Measurements from ENCODE around the gene CCDC85C. TPM values are rescaled to one million over a fixed set of nuclear protein-coding genes. Genes with fewer than 3 reads are reported as not detected.

The CCDC85C gene
- polyA plus RNA-seq, 1 experiment: 11.8 TPM

DNA sequence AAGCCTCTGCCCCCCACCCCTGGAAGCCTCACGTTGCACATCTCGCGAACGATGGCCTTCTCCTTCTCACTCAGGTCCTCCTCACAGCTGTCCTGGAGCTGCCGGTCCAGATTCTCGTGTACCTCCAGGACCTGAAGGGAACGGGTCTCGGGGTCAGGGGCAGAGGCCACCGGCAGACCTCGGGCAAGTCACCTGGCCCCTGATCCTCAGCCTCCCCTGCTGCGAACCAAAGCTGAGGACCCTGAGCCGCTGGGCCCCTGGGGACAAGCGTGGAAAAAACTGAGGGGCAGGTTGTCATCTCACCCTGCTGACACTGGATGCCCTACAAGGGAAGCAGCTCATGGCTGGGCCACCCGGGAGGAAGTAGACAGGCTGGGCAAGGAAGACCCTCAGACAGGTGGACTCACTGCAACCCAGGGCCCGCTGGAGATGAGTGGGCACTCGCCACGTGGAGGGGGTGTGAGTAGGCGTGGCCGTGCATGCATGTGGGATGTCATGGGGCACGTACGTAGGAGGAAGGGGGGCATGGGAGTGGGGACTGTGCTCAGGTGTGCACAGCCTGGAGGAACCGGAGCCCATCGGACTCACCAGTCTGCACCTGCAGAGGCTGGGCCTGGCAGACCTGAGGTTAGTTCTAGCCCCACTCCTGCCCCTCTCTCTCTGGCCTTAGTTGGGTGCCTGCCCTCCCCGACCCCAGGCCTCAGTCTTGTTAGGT is 87.7 kb downstream of the CCDC85C start:
- Histone ChIP-seq H3K4me3 (ENCODE audit: low read depth, low read length) (no peak overlapping the region), H3K36me3 (ENCODE audit: control insufficient read depth, insufficient read depth, low read length) (peaks cover 21% of the 10 kb centered on the region), H3K27me3 (ENCODE audit: control insufficient read depth, insufficient read depth, low read length) (no peaks in the 10 kb centered on the region)
- TF ChIP-seq, protein P1, sequence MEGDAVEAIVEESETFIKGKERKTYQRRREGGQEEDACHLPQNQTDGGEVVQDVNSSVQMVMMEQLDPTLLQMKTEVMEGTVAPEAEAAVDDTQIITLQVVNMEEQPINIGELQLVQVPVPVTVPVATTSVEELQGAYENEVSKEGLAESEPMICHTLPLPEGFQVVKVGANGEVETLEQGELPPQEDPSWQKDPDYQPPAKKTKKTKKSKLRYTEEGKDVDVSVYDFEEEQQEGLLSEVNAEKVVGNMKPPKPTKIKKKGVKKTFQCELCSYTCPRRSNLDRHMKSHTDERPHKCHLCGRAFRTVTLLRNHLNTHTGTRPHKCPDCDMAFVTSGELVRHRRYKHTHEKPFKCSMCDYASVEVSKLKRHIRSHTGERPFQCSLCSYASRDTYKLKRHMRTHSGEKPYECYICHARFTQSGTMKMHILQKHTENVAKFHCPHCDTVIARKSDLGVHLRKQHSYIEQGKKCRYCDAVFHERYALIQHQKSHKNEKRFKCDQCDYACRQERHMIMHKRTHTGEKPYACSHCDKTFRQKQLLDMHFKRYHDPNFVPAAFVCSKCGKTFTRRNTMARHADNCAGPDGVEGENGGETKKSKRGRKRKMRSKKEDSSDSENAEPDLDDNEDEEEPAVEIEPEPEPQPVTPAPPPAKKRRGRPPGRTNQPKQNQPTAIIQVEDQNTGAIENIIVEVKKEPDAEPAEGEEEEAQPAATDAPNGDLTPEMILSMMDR (IDR thresholded peaks at IDR 0.05; ENCODE audit: insufficient read depth, low read depth, low read length): no peak
- ChIA-PET CTCF (interaction anchor here (1.2 to 2.3 kb wide), 5 partner anchors 13 to 114 kb away, joined by 3 to 10 read pairs (median 9); no protein-coding TSS in a partner anchor), POLR2A (no interaction called here)
- DNase-seq (ENCODE audit: low read depth): no peak

DNA sequence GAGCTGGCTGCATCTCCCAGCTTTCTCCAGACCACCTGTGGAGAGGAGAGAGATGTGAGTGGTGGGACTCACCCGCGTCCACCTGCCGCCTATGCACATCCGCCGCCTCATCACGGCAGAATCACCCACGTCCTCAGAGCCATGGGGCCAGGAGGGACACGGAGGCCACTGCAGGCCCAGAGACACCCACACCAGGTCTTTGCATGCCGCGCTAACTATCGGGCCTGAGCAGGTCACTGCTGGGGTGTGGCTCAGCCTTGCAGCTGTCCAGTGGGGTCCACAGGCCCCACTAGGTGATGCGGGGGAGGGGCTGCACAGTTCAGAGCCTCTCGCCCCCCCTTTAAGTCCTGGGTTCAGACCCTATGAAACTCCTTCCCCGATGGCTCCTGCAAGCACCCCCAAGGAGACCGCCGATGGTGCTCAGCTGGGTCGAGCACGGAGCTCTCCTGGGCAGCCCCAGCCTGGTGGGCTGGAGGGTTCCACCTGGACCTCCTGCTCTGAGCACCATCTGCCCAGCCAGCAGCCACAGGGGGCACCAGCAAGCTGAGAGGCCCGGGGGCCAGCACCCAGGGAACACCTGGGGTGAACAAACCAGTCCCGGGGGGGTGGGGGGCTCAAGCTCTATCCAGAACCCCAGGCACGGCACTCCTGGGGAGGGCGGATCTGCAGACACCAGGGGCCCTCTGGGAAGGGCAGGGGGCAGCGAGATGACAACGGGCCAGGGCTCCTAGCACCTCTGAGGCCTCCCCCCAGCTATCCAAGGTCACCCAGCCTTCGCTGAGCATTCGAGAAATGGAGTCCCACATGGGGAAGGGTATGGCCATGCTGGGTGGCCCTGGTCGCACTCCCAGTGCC is 88.5 kb downstream of the CCDC85C start:
- Histone ChIP-seq H3K4me3 (ENCODE audit: low read depth, low read length) (no peak overlapping the region), H3K27me3 (ENCODE audit: control insufficient read depth, insufficient read depth, low read length) (no peaks in the 10 kb centered on the region), H3K36me3 (ENCODE audit: control insufficient read depth, insufficient read depth, low read length) (peaks cover 21% of the 10 kb centered on the region)
- TF ChIP-seq, protein P1 (IDR thresholded peaks at IDR 0.05; ENCODE audit: insufficient read depth, low read depth, low read length): no peak
- ChIA-PET CTCF (interaction anchor here (0.6 to 2.3 kb wide), 4 partner anchors 13 to 144 kb away, joined by 3 to 10 read pairs (median 4); no protein-coding TSS in a partner anchor), POLR2A (no interaction called here)
- DNase-seq (ENCODE audit: low read depth): no peak

DNA sequence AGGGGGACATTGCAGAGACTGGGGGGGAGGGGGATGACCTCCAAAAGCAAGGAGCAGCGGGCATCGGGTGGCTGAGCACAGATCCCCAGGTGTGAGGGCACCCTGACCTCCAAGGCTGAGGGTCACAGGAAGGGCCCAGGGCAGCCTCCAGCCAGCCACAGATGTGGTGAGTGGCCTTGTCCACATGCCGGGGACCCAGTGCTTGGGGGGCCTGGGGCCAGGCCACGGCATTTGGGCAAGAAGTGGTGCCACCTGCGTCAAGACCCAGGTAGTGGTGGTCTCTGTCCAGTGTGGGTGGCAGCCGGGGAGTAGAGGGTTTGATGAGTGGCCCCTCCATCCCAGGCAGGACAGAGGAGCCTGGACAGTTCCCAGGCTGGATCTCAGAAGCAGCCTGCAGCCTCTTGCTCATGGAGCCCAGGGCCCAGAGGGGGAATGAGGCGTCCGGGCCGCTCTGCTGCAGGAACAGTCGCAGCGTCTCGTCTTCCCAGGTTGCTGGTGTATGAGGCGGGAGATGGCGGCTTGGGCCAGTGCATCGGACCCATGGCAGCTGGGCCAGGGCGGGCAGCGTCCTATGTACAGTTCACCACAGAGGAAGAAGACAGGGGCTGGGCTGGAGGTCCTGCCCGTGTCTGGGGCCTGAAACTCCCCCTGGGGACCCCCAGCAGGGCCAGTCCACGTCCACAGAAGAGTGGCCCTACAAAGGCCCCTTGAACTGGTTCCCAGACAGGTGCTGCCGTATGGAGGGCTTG is 89.3 kb downstream of the CCDC85C start:
- peaks cover 23% of the 10 kb centered on the region for H3K36me3 ChIP-seq (ENCODE audit: control insufficient read depth, insufficient read depth, low read length)
- no peak overlapping the region for H3K4me3 ChIP-seq (ENCODE audit: low read depth, low read length)
- no peaks in the 10 kb centered on the region for H3K27me3 ChIP-seq (ENCODE audit: control insufficient read depth, insufficient read depth, low read length)
- DNase-seq (ENCODE audit: low read depth): no peak
- ChIA-PET CTCF (interaction anchor here (0.6 kb wide), 1 partner anchor 143 kb away, joined by 3 read pairs; no protein-coding TSS in a partner anchor), POLR2A (no interaction called here)
- TF ChIP-seq, protein P1 (IDR thresholded peaks at IDR 0.05; ENCODE audit: insufficient read depth, low read depth, low read length): no peak

DNA sequence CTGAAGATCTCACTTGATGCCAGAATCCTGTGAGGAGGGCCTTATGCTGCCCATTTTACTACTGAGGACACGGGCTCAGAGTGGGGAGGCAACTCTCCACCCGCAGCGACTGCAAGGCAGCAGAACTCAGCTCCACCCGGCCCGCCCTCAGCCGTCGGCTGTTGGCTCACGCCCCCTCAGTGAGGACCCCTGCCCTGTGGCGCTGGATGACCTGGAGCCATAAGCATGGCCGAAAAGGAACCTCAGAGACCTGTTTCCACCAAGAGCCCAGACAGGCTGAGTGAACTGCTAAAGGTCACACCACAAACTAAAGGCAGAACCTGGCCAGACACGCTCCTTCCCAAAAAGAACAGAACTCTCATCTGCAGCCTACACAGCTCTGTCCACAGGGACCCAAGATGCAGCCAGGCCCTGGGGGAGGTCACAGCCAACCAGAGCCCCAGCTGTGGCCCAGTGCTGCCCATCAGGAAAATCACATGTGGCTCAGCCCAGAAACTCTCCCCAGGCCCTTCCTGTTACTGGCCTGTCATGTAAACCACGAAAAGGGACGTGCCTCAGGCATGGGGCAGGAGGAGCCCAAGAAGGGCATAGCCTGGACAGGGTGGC is 90.0 kb downstream of the CCDC85C start:
- peaks cover 27% of the 10 kb centered on the region for H3K36me3 ChIP-seq (ENCODE audit: control insufficient read depth, insufficient read depth, low read length)
- TF ChIP-seq, protein P1 (IDR thresholded peaks at IDR 0.05; ENCODE audit: insufficient read depth, low read depth, low read length): no peak
- no peak for DNase-seq (ENCODE audit: low read depth)
- ChIA-PET POLR2A (no interaction called here), CTCF (no interaction called here)
- no peak overlapping the region for H3K4me3 ChIP-seq (ENCODE audit: low read depth, low read length)
- H3K27me3 ChIP-seq (ENCODE audit: control insufficient read depth, insufficient read depth, low read length): no peaks in the 10 kb centered on the region

Data from BJ (cell line).